ENCODE results near the gene OXA1L. TPM values are rescaled to one million over a fixed set of nuclear protein-coding genes. Genes with fewer than 3 reads are reported as not detected.

Gene OXA1L
- total RNA-seq, 1 experiment from 2014 or later = 146 TPM

GRCh38 chr14:22797017-22797917 is 30.8 kb downstream of the OXA1L start:
- Histone ChIP-seq H3F3A (ENCODE audit: low read length, unreplicated experiment) (no peaks in the 10 kb centered on the region), H3K4me3 (ENCODE audit: low read length) (no peak overlapping the region), H3K4me1 (ENCODE audit: insufficient read depth, low read length) (no peaks in the 10 kb centered on the region), H3K9me2 (replicated peaks; ENCODE audit: low read length) (no peaks in the 10 kb centered on the region), H3K79me2 (ENCODE audit: low read length) (no peaks in the 10 kb centered on the region), H3K27ac (ENCODE audit: low read length) (no peak overlapping the region), H3K4me2 (ENCODE audit: low read length) (no peak overlapping the region), H3K9ac (ENCODE audit: low read length) (no peak overlapping the region), H3K27me3 (ENCODE audit: low read length) (no peaks in the 10 kb centered on the region), H3K36me3 (ENCODE audit: low read depth, low read length) (no peaks in the 10 kb centered on the region), H2AFZ (ENCODE audit: low read length) (no peak overlapping the region), H4K20me1 (ENCODE audit: low read length) (no peaks in the 10 kb centered on the region), H3K9me3 (ENCODE audit: low read length) (no peaks in the 10 kb centered on the region)
- ATAC-seq = no peak
- POLR2A ChIA-PET (ENCODE audit: unreplicated experiment) = no interaction called here
- intact Hi-C loops (cut with micrococcal nuclease) = no loop called here
- no peak for TF ChIP-seq EZH2phosphoT487 (IDR thresholded peaks at IDR 0.05; ENCODE audit: borderline replicate concordance, low read length)
- TF ChIP-seq, protein P1, sequence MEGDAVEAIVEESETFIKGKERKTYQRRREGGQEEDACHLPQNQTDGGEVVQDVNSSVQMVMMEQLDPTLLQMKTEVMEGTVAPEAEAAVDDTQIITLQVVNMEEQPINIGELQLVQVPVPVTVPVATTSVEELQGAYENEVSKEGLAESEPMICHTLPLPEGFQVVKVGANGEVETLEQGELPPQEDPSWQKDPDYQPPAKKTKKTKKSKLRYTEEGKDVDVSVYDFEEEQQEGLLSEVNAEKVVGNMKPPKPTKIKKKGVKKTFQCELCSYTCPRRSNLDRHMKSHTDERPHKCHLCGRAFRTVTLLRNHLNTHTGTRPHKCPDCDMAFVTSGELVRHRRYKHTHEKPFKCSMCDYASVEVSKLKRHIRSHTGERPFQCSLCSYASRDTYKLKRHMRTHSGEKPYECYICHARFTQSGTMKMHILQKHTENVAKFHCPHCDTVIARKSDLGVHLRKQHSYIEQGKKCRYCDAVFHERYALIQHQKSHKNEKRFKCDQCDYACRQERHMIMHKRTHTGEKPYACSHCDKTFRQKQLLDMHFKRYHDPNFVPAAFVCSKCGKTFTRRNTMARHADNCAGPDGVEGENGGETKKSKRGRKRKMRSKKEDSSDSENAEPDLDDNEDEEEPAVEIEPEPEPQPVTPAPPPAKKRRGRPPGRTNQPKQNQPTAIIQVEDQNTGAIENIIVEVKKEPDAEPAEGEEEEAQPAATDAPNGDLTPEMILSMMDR (conservative IDR thresholded peaks at IDR 0.05; ENCODE audit: low read depth, low read length) = no peak
- no peak for TF ChIP-seq EZH2 (IDR thresholded peaks at IDR 0.05; ENCODE audit: low read length, unreplicated experiment)
- CTCF ChIA-PET = no interaction called here
- BruUV-seq (replicated peaks) = no TSS peak
- no peak for DNase-seq

- ChIA-PET CTCF (no interaction called here), POLR2A (ENCODE audit: unreplicated experiment) (no interaction called here)
- no TSS peak for BruUV-seq (replicated peaks)
- Histone ChIP-seq H3F3A (ENCODE audit: low read length, unreplicated experiment) (no peaks in the 10 kb centered on the region), H4K20me1 (ENCODE audit: low read length) (no peaks in the 10 kb centered on the region), H3K4me3 (ENCODE audit: low read length) (no peak overlapping the region), H3K36me3 (ENCODE audit: low read depth, low read length) (no peaks in the 10 kb centered on the region), H2AFZ (ENCODE audit: low read length) (no peak overlapping the region), H3K9me3 (ENCODE audit: low read length) (no peaks in the 10 kb centered on the region), H3K27ac (ENCODE audit: low read length) (no peak overlapping the region), H3K79me2 (ENCODE audit: low read length) (no peaks in the 10 kb centered on the region), H3K9ac (ENCODE audit: low read length) (no peak overlapping the region), H3K9me2 (replicated peaks; ENCODE audit: low read length) (no peaks in the 10 kb centered on the region), H3K4me2 (ENCODE audit: low read length) (no peak overlapping the region), H3K27me3 (ENCODE audit: low read length) (no peaks in the 10 kb centered on the region), H3K4me1 (ENCODE audit: insufficient read depth, low read length) (no peaks in the 10 kb centered on the region)
- intact Hi-C loops (cut with micrococcal nuclease) = no loop called here
- DNase-seq (no peak), ATAC-seq (no peak)
- TF ChIP-seq, protein P1 (conservative IDR thresholded peaks at IDR 0.05; ENCODE audit: low read depth, low read length) = no peak
- TF ChIP-seq EZH2phosphoT487 (IDR thresholded peaks at IDR 0.05; ENCODE audit: borderline replicate concordance, low read length) (no peak), EZH2 (IDR thresholded peaks at IDR 0.05; ENCODE audit: low read length, unreplicated experiment) (no peak)
These were observed 32.0 kb downstream of the OXA1L start for GRCh38 chr14:22798528-22798927.

DNA sequence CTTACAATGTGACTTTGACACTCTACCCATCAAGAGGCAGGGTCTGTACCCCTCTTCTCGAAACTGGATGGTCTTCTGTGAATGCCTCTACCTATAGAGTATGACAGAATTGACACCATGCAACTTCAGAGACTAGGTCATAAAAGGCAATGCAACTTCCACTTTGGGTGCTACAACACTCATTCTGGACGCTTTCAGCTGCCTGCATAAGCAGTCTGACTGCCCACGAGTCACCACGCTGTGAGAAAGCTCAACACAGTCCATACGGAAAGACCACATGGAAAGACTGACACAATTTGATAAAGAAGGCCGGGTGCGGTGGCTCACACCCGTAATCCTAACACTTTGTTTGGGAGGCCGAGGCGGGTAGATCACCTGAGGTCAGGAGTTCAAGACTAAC is 33.9 kb downstream of the OXA1L start:
- Histone ChIP-seq H3K4me3 (ENCODE audit: low read length) (no peak overlapping the region), H4K20me1 (ENCODE audit: low read length) (no peaks in the 10 kb centered on the region), H3K9ac (ENCODE audit: low read length) (no peak overlapping the region), H3K36me3 (ENCODE audit: low read depth, low read length) (no peaks in the 10 kb centered on the region), H3K9me2 (replicated peaks; ENCODE audit: low read length) (no peaks in the 10 kb centered on the region), H3K27me3 (ENCODE audit: low read length) (no peaks in the 10 kb centered on the region), H3K27ac (ENCODE audit: low read length) (no peak overlapping the region), H3K4me1 (ENCODE audit: insufficient read depth, low read length) (no peaks in the 10 kb centered on the region), H3K4me2 (ENCODE audit: low read length) (no peak overlapping the region), H3F3A (ENCODE audit: low read length, unreplicated experiment) (no peaks in the 10 kb centered on the region), H3K79me2 (ENCODE audit: low read length) (no peaks in the 10 kb centered on the region), H3K9me3 (ENCODE audit: low read length) (no peaks in the 10 kb centered on the region), H2AFZ (ENCODE audit: low read length) (no peak overlapping the region)
- ATAC-seq (no peak), DNase-seq (no peak)
- BruUV-seq (replicated peaks) = no TSS peak
- POLR2A ChIA-PET (ENCODE audit: unreplicated experiment) = no interaction called here
- no peak for TF ChIP-seq EZH2phosphoT487 (IDR thresholded peaks at IDR 0.05; ENCODE audit: borderline replicate concordance, low read length)
- TF ChIP-seq, protein P1 (conservative IDR thresholded peaks at IDR 0.05; ENCODE audit: low read depth, low read length) = no peak
- no peak for TF ChIP-seq EZH2 (IDR thresholded peaks at IDR 0.05; ENCODE audit: low read length, unreplicated experiment)
- CTCF ChIA-PET = no interaction called here
- intact Hi-C loops (cut with micrococcal nuclease) = no loop called here

Data from PC-3 (cell line).